ENCODE measurements around the gene AAK1. TPM values are rescaled to one million over a fixed set of nuclear protein-coding genes. Genes with fewer than 3 reads are reported as not detected.

Gene AAK1
- total RNA-seq, 2 donors from 2014 or later = 44.6 to 60.0 TPM

GRCh38 chr2:69592511-69592910, 51.0 kb downstream of the AAK1 start:
- H3K9me3 ChIP-seq = no peaks in the 10 kb centered on the region
- no peak overlapping the region for H3K27ac ChIP-seq
- no peaks in the 10 kb centered on the region for H3K36me3 ChIP-seq (replicated peaks in 1 of 2; ENCODE audit: insufficient read depth in 1 of 2, low read depth in 2 of 2)
- intact Hi-C loops (cut with DNase I) = no loop called here
- no peaks in the 10 kb centered on the region for H3K27me3 ChIP-seq
- peaks cover 28% of the 10 kb centered on the region for H3K4me1 ChIP-seq
- no peak for ATAC-seq
- H3K4me3 ChIP-seq = no peak overlapping the region
- TF ChIP-seq, protein P1, sequence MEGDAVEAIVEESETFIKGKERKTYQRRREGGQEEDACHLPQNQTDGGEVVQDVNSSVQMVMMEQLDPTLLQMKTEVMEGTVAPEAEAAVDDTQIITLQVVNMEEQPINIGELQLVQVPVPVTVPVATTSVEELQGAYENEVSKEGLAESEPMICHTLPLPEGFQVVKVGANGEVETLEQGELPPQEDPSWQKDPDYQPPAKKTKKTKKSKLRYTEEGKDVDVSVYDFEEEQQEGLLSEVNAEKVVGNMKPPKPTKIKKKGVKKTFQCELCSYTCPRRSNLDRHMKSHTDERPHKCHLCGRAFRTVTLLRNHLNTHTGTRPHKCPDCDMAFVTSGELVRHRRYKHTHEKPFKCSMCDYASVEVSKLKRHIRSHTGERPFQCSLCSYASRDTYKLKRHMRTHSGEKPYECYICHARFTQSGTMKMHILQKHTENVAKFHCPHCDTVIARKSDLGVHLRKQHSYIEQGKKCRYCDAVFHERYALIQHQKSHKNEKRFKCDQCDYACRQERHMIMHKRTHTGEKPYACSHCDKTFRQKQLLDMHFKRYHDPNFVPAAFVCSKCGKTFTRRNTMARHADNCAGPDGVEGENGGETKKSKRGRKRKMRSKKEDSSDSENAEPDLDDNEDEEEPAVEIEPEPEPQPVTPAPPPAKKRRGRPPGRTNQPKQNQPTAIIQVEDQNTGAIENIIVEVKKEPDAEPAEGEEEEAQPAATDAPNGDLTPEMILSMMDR (IDR thresholded peaks at IDR 0.05) = no peak
- no peak for TF ChIP-seq POLR2A (IDR thresholded peaks at IDR 0.05)
- DNase-seq = no peak

DNA sequence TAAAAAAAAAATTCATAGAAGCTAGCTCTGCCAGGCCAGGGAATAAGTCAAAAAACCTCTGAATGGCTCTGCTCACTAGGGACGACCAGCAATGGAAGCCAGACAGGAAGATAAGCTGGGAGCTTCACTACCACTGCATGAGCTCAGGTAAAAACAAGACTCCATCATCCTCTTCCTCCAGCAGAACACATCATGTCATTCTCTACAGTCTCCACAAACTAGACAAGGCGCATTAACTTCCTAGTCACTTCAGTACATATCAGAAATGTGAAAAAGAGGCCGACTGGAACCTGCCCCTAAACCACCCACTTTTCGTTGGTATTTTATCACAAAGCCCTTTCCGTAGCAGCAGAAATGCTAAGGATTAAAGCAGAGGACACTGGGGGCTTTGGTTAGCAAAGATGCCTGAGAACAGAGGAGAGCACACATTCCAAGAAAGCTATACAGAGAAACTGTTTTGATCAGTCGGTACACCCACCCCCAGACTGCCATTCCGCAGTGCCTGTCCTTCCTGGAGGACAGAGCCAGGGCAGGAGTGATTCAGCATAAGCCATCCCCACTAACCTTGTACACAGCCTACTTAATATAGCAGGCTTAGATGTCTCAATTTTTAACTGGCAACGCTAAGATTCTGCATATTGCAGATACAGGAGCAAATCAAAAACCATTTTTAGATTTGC, 53.4 kb downstream of the AAK1 start:
- Histone ChIP-seq H3K27me3 (no peaks in the 10 kb centered on the region), H3K27ac (no peak overlapping the region), H3K36me3 (replicated peaks in 1 of 2; ENCODE audit: insufficient read depth in 1 of 2, low read depth in 2 of 2) (no peaks in the 10 kb centered on the region), H3K4me1 (peaks cover 25% of the 10 kb centered on the region), H3K9me3 (no peaks in the 10 kb centered on the region), H3K4me3 (no peak overlapping the region)
- no peak for ATAC-seq
- DNase-seq = no peak
- WGBS, 2 donors = 62 to 72% methylated on average over 8 of the region's 8 CpGs
- intact Hi-C loops (cut with DNase I) = no loop called here
- TF ChIP-seq POLR2A (IDR thresholded peaks at IDR 0.05) = no peak
- TF ChIP-seq, protein P1 (IDR thresholded peaks at IDR 0.05) = no peak

DNA sequence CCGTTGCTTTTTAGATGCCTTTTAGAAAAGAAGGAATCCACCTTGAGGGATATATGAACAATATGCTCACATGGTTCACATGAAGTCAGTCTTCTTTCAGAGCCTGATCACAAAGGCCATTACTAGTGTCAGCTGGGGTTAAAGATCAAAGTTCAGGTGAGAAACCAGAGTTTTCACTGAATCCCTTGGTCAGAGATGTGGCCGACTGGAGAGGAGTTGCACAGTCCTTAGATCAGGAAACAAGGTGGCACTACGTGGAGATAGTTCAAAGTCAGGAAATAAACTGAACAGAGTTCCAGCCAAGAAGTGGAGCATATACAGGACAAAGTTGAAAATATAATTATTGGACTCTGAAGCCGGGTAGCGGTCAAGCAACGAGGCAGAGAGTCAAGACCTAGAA, 54.6 kb downstream of the AAK1 start:
- WGBS, 2 donors = 76 to 80% methylated on average over 6 of the region's 6 CpGs
- no peaks in the 10 kb centered on the region for H3K9me3 ChIP-seq
- TF ChIP-seq POLR2A (IDR thresholded peaks at IDR 0.05) = no peak
- TF ChIP-seq, protein P1 (IDR thresholded peaks at IDR 0.05) = no peak
- no peak overlapping the region for H3K27ac ChIP-seq
- H3K36me3 ChIP-seq (replicated peaks in 1 of 2; ENCODE audit: insufficient read depth in 1 of 2, low read depth in 2 of 2) = no peaks in the 10 kb centered on the region
- no peaks in the 10 kb centered on the region for H3K27me3 ChIP-seq
- ATAC-seq (no peak), DNase-seq (no peak)
- intact Hi-C loops (cut with DNase I) = no loop called here
- H3K4me1 ChIP-seq = peaks cover 16% of the 10 kb centered on the region
- no peak overlapping the region for H3K4me3 ChIP-seq

DNA sequence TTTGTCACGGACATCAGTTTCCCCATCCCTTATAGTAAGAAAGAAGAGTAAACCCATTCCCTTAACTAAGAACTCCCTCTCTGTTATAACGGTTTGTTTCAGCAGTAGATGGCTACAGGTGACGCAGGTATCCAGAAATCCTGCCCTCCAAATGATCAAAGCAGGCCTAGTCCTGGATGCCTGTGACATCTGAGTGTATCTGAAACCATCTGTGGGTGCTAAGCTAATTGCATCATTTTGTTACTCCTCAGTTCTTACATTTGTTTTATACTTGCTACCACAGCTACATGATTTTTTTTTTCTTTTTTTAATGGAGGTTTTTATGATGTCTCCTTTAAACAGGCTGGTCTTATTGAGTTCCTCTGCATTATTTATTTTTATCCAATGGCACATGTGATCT, 55.1 kb downstream of the AAK1 start:
- TF ChIP-seq, protein P1 (IDR thresholded peaks at IDR 0.05) = no peak
- TF ChIP-seq POLR2A (IDR thresholded peaks at IDR 0.05) = no peak
- ATAC-seq = no peak

More for the DNA sequence above, 55.1 kb downstream of the AAK1 start:
- Histone ChIP-seq H3K36me3 (replicated peaks in 1 of 2; ENCODE audit: insufficient read depth in 1 of 2, low read depth in 2 of 2) (no peaks in the 10 kb centered on the region), H3K9me3 (no peaks in the 10 kb centered on the region), H3K4me3 (no peak overlapping the region), H3K27ac (no peak overlapping the region), H3K4me1 (peaks cover 19% of the 10 kb centered on the region), H3K27me3 (no peaks in the 10 kb centered on the region)
- no peak for DNase-seq
- intact Hi-C loops (cut with DNase I) = no loop called here
- 91 to 98% methylated on average over 3 of the region's 3 CpGs for WGBS, 2 donors

All from body of pancreas (tissue), 4 donors.